UCSD-AML1 (cell line): Measurements from ENCODE around the gene DISP2.

Source experiments
- DNase-seq: peaks from one replicate; lab custom pipeline; 2025; ENCODE audit not compliant: unreplicated experiment; lab: John Stamatoyannopoulos, UW

The DISP2 gene

GRCh38 chr15:40421246-40422157 lies 63.5 kb downstream of the DISP2 start:
- peak; percentile 83 for DNase-seq

- no peak for DNase-seq
Observed at GRCh38 chr15:40424483-40425115, 66.6 kb downstream of the DISP2 start.

GRCh38 chr15:40425681-40426080 lies 67.7 kb downstream of the DISP2 start:
- DNase-seq = no peak

GRCh38 chr15:40427188-40427587 lies 69.2 kb downstream of the DISP2 start:
- no peak for DNase-seq

GRCh38 chr15:40428185-40428584 lies 70.2 kb downstream of the DISP2 start:
- DNase-seq = no peak
